SK-N-SH treated with all-trans-retinoic acid at 6 μM for 48 hours (cell line): Measurements from ENCODE around the gene PDE6B.

Experiments
- ATAC-seq: fragments of 200-7000 bp; cut with Tn5 transposase; 3 replicates; pipeline ENCODE4 v1.9.1; 2020; ENCODE audit warnings: mild to moderate bottlenecking, moderate library complexity
- ARNTL ChIP-seq: fragments of 450-650 bp; formaldehyde crosslinking; IDR thresholded peaks from 2 replicates; pipeline ENCODE4 v1.5.0; 2020; ENCODE audit warnings: low read depth, mild to moderate bottlenecking, moderate library complexity, borderline replicate concordance
- BACH2 ChIP-seq: fragments of 250-450 bp; sonication (Bioruptor Pico); IDR thresholded peaks from 2 replicates; pipeline ENCODE4 v1.9.0; 2021; ENCODE audit warnings: mild to moderate bottlenecking, borderline replicate concordance
- CREB5 ChIP-seq: fragments of 250-450 bp; sonication (Bioruptor Pico); IDR thresholded peaks from 2 replicates; pipeline ENCODE4 v1.5.1; 2020; ENCODE audit warnings: low read depth, mild to moderate bottlenecking, moderate library complexity
- CSDC2 ChIP-seq: fragments of 250-450 bp; sonication (Bioruptor Pico); IDR thresholded peaks from 2 replicates; pipeline ENCODE4 v1.5.0; 2020; ENCODE audit warnings: mild to moderate bottlenecking, moderate library complexity
- CSRNP3 ChIP-seq: fragments of 250-450 bp; sonication (Bioruptor Pico); IDR thresholded peaks from 2 replicates; pipeline ENCODE4 v1.5.1; 2021; ENCODE audit warnings: mild to moderate bottlenecking, moderate library complexity
- ESRRG ChIP-seq: fragments of 250-450 bp; sonication (Bioruptor Pico); IDR thresholded peaks from 2 replicates; pipeline ENCODE4 v1.6.1; 2021; ENCODE audit warnings: mild to moderate bottlenecking
- GLIS3 ChIP-seq: fragments of 250-450 bp; sonication (Bioruptor Pico); IDR thresholded peaks from 2 replicates; pipeline ENCODE4 v1.5.0; 2020; ENCODE audit warnings: mild to moderate bottlenecking, moderate library complexity
- ISL1 ChIP-seq: fragments of 250-450 bp; sonication (Bioruptor Pico); IDR thresholded peaks from 2 replicates; pipeline ENCODE4 v2.1.2; 2022; ENCODE audit warnings: mild to moderate bottlenecking, moderate library complexity
- OSR1 ChIP-seq: fragments of 250-450 bp; sonication (Bioruptor Pico); IDR thresholded peaks from 2 replicates; pipeline ENCODE4 v1.8.0; 2022; ENCODE audit warnings: moderate library complexity, mild to moderate bottlenecking, inconsistent platforms
- PATZ1 ChIP-seq: fragments of 250-450 bp; sonication (Bioruptor Pico); IDR thresholded peaks from 2 replicates; pipeline ENCODE4 v1.8.0; 2020; ENCODE audit warnings: mild to moderate bottlenecking, moderate library complexity, borderline replicate concordance
- PPARA ChIP-seq: fragments of 250-450 bp; sonication (Bioruptor Pico); IDR thresholded peaks from 2 replicates; pipeline ENCODE4 v1.5.0; 2020; ENCODE audit warnings: mild to moderate bottlenecking, borderline replicate concordance
- RARB ChIP-seq: fragments of 250-450 bp; sonication (Bioruptor Pico); IDR thresholded peaks from 2 replicates; pipeline ENCODE4 v1.8.0; 2021; ENCODE audit warnings: mild to moderate bottlenecking, moderate library complexity
- SNAI2 ChIP-seq: fragments of 250-450 bp; sonication (Bioruptor Pico); IDR thresholded peaks from 2 replicates; pipeline ENCODE4 v1.5.0; 2020; ENCODE audit warnings: mild to moderate bottlenecking, moderate library complexity
- TCF4 ChIP-seq: fragments of 250-450 bp; sonication (Bioruptor Pico); IDR thresholded peaks from 2 replicates; pipeline ENCODE4 v1.8.0; 2021; ENCODE audit warnings: mild to moderate bottlenecking, moderate library complexity, borderline replicate concordance
- TOX ChIP-seq: fragments of 250-450 bp; sonication (Bioruptor Pico); IDR thresholded peaks from 2 replicates; pipeline ENCODE4 v1.8.0; 2021; ENCODE audit warnings: mild to moderate bottlenecking, moderate library complexity, borderline replicate concordance
- TSHZ2 ChIP-seq: fragments of 250-450 bp; sonication (Bioruptor Pico); IDR thresholded peaks from 2 replicates; pipeline ENCODE4 v1.5.0; 2020; ENCODE audit warnings: mild to moderate bottlenecking, moderate library complexity
- ZC3H10 ChIP-seq: fragments of 250-450 bp; sonication (Bioruptor Pico); IDR thresholded peaks from 2 replicates; pipeline ENCODE4 v1.5.1; 2021; ENCODE audit warnings: mild to moderate bottlenecking, moderate library complexity
- ZFP3 ChIP-seq: fragments of 250-450 bp; sonication (Bioruptor Pico); IDR thresholded peaks from 2 replicates; pipeline ENCODE4 v1.5.0; 2020; ENCODE audit warnings: mild to moderate bottlenecking, moderate library complexity
- ZFP30 ChIP-seq: fragments of 450-650 bp; formaldehyde crosslinking; IDR thresholded peaks from 2 replicates; pipeline ENCODE4 v1.5.0; 2022; ENCODE audit warnings: mild to moderate bottlenecking, moderate library complexity
- ZNF565 ChIP-seq: fragments of 450-650 bp; formaldehyde crosslinking; conservative IDR thresholded peaks from 2 replicates; pipeline ENCODE4 v1.5.0; 2020; ENCODE audit warnings: low read depth, mild to moderate bottlenecking, moderate library complexity
- ZNF70 ChIP-seq: fragments of 450-650 bp; formaldehyde crosslinking; IDR thresholded peaks from 2 replicates; pipeline ENCODE4 v1.5.0; 2020; ENCODE audit warnings: mild to moderate bottlenecking, moderate library complexity

Gene PDE6B

GRCh38 chr4:712093-712492, 86.7 kb downstream of the PDE6B start:
- no peak for ATAC-seq

GRCh38 chr4:712916-713632, 87.7 kb downstream of the PDE6B start:
- no peak for ATAC-seq
- TF ChIP-seq BACH2 (CRISPR knock-in tag) (no peak), SNAI2 (CRISPR knock-in tag) (no peak), TSHZ2 (no peak), ZFP3 (CRISPR knock-in tag) (no peak), PPARA (CRISPR knock-in tag) (no peak), ARNTL (CRISPR knock-in tag) (no peak), GLIS3 (no peak), CREB5 (CRISPR knock-in tag) (no peak), TOX (CRISPR knock-in tag) (no peak), ZNF565 (CRISPR knock-in tag) (no peak), CSDC2 (no peak), CSRNP3 (CRISPR knock-in tag) (no peak), PATZ1 (no peak), ZFP30 (no peak), RARB (CRISPR knock-in tag) (no peak), TCF4 (no peak), ESRRG (CRISPR knock-in tag) (no peak), OSR1 (CRISPR knock-in tag) (no peak)

More at GRCh38 chr4:712093-712492, 86.7 kb downstream of the PDE6B start:
- TF ChIP-seq SNAI2 (CRISPR knock-in tag) (no peak), PPARA (CRISPR knock-in tag) (no peak), ISL1 (CRISPR knock-in tag) (no peak), ARNTL (CRISPR knock-in tag) (no peak), GLIS3 (no peak), CSRNP3 (CRISPR knock-in tag) (no peak), CREB5 (CRISPR knock-in tag) (no peak), ZC3H10 (no peak), ZFP30 (no peak), ZNF70 (CRISPR knock-in tag) (no peak), BACH2 (CRISPR knock-in tag) (no peak), PATZ1 (no peak), ZFP3 (CRISPR knock-in tag) (no peak)
